GM12878 (cell line): ENCODE results near the gene PLXNB2. TPM values are rescaled to one million over a fixed set of nuclear protein-coding genes. Genes with fewer than 3 reads are reported as not detected.
A peak's percentile ranks its signal among the peaks of the same experiment; 100 is the strongest.

ENCODE experiments used
- ATF7 ChIP-seq: fragments of 450-650 bp; IDR thresholded peaks from 2 replicates; pipeline ENCODE4 v1.6.1; 2016; ENCODE audit warnings: low read depth, mild to moderate bottlenecking
- CEBPZ ChIP-seq: fragments of 150-350 bp; IDR thresholded peaks from 2 replicates; pipeline ENCODE4 v1.6.1; 2016; ENCODE audit warnings: low read depth, low read length
- EP300 ChIP-seq, 2 experiments: fragments of 150-350 bp in 1 of 2; IDR thresholded peaks; 2 replicates each; pipeline ENCODE4 v1.6.1; 2011 to 2012; ENCODE audit warnings: low read depth in 2 of 2, low read length in 2 of 2, borderline replicate concordance in 1 of 2, improper control_type of control experiment in 1 of 2, inconsistent platforms in 1 of 2; ENCODE audit not compliant: control insufficient read depth in 1 of 2
- ESRRA ChIP-seq: IDR thresholded peaks from 2 replicates; pipeline ENCODE4 v1.6.1; 2012; ENCODE audit warnings: mild to moderate bottlenecking, low read length, improper control_type of control experiment
- GABPA ChIP-seq: IDR thresholded peaks from 2 replicates; pipeline ENCODE4 v1.6.1; 2014; ENCODE audit warnings: antibody characterized with exemption, low read depth, mild to moderate bottlenecking, inconsistent platforms
- HSF1 ChIP-seq: fragments of 150-350 bp; IDR thresholded peaks from 2 replicates; pipeline ENCODE4 v1.6.1; 2014; ENCODE audit warnings: mild to moderate bottlenecking, low read depth, low read length
- NFYB ChIP-seq: IDR thresholded peaks from 2 replicates; pipeline ENCODE4 v1.6.1; 2011; ENCODE audit warnings: low read depth, mild to moderate bottlenecking, low read length, improper control_type of control experiment, moderate library complexity; ENCODE audit not compliant: insufficient read depth
- NKRF ChIP-seq: fragments of 450-650 bp; conservative IDR thresholded peaks from 2 replicates; pipeline ENCODE4 v1.6.1; 2017; ENCODE audit warnings: mild to moderate bottlenecking, moderate library complexity
- PKNOX1 ChIP-seq: fragments of 450-650 bp; IDR thresholded peaks from 2 replicates; pipeline ENCODE4 v1.6.1; 2016; ENCODE audit warnings: mild to moderate bottlenecking
- SKIL ChIP-seq: fragments of 450-650 bp; IDR thresholded peaks from 2 replicates; pipeline ENCODE4 v1.6.1; 2017; ENCODE audit warnings: mild to moderate bottlenecking, low read depth, inconsistent platforms; ENCODE audit not compliant: poor library complexity, severe bottlenecking
- TCF12 ChIP-seq: IDR thresholded peaks from 2 replicates; pipeline ENCODE4 v1.6.1; 2011; ENCODE audit warnings: low read depth, mild to moderate bottlenecking, low read length
- WRNIP1 ChIP-seq: IDR thresholded peaks from 2 replicates; pipeline ENCODE4 v1.6.1; 2011; ENCODE audit warnings: low read depth, low read length, improper control_type of control experiment, borderline replicate concordance
- ZBTB33 ChIP-seq: fragments of 450-650 bp; IDR thresholded peaks from 2 replicates; pipeline ENCODE4 v1.6.1; 2017; ENCODE audit warnings: mild to moderate bottlenecking
- polyA plus RNA-seq, 11 experiments: library from polyadenylated mRNA; depleted of rRNA in 4 of 11; unstranded in 6 of 11; stranded (reverse) in 5 of 11; fragments of >200 nt; fragmentation: Nextera tagmentation in 4 of 11; fragmentation: Illumina TruSeq in 1 of 11; extraction: Ambion mirVana in 4 of 11; extraction: Trizol in 1 of 11; gene quantifications; 1 replicate in 1 of 11; 2 replicates in 10 of 11; pipeline versions ENCODE4 v1.2.1 to v1.2.3, GENCODE V29; 2011 to 2016; ENCODE audit warnings: inconsistent platforms in 2 of 11, missing spikeins in 2 of 11, low read depth in 1 of 11
- total RNA-seq, 4 experiments: library from RNA; depleted of rRNA in 3 of 4; stranded (reverse); fragments of >200 nt in 3 of 4; fragmentation: Illumina TruSeq in 1 of 4; extraction: Trizol in 1 of 4; gene quantifications; 2 replicates each; pipeline versions ENCODE4 v1.2.1 to v1.2.3, GENCODE V29; 2013 to 2021

PLXNB2 gene
- total and polyA plus RNA-seq, 10 of the 15 experiments (the other 5 are each of a cell fraction or from before 2014, with no cell fraction given), result 0.68 to 134 (median 41.9) TPM

GRCh38 chr22:50305923-50306566 lies 1.4 kb downstream of the PLXNB2 start (continued):
- TF ChIP-seq HSF1, result no peak
- TF ChIP-seq CEBPZ, result no peak
- TF ChIP-seq ATF7, result peak; percentile 62; the same call in 1 of the 2 replicates
- TF ChIP-seq ZBTB33, result no peak
- TF ChIP-seq TCF12, result peak; percentile 53; the same call in 1 of the 2 replicates
- no peak for TF ChIP-seq WRNIP1
- peak; percentile 74 for TF ChIP-seq NKRF
- no peak for TF ChIP-seq GABPA
- peak in 1 of 2 experiments; percentile 43; a peak in 1 of 4 replicates for TF ChIP-seq EP300 (IDR thresholded peaks at IDR 0.05; ENCODE audit: borderline replicate concordance in 1 of 2, control insufficient read depth in 1 of 2, low read depth in 2 of 2, low read length in 2 of 2)
- TF ChIP-seq NFYB, result no peak
- peak; percentile 89 for TF ChIP-seq SKIL
- TF ChIP-seq ESRRA, result no peak
- no peak for TF ChIP-seq PKNOX1
